IMR-90 (cell line): ENCODE measurements around the gene SSH2. TPM values are rescaled to one million over a fixed set of nuclear protein-coding genes. Genes with fewer than 3 reads are reported as not detected.
A peak's percentile ranks its signal among the peaks of the same experiment; 100 is the strongest.

Experiments used
- ATAC-seq: fragments of 200-7000 bp; cut with Tn5 transposase; 2 replicates; pipeline ENCODE4 v1.9.1; 2020; ENCODE audit warnings: low read depth, mild to moderate bottlenecking, moderate library complexity
- BruUV-seq: library from RNA; stranded (reverse); fragments of 400-500 nt; replicated peaks from 2 replicates; lab custom pipeline; 2021; lab: Mats Ljungman, UMichigan
- CTCF ChIA-PET: fragments of 300-600 bp; formaldehyde crosslinking; extraction: SDS; loops from one replicate; lab custom pipeline; 2021; ENCODE audit warnings: antibody characterized with exemption; lab: Yijun Ruan, JAX
- POLR2A ChIA-PET: fragments of 300-600 bp; sonication (Branson Sonifier 250); formaldehyde crosslinking; loops from one replicate; lab custom pipeline; 2022; ENCODE audit warnings: antibody characterized with exemption; ENCODE audit not compliant: unreplicated experiment; lab: Charles Lee
- DNase-seq: peaks from one replicate; pipeline ENCODE4 v3.0.0; 2013
- H2AFZ ChIP-seq: replicated peaks from 2 replicates; pipeline ENCODE3; 2013; ENCODE audit warnings: low read length, mild to moderate bottlenecking; ENCODE audit not compliant: poor library complexity
- H2AK5ac ChIP-seq: 2 replicates; pipeline ENCODE4 v1.6.1; 2013; ENCODE audit warnings: low read depth, low read length, inconsistent platforms
- H2AK9ac ChIP-seq: replicated peaks from 2 replicates; pipeline ENCODE3; 2013; ENCODE audit warnings: mild to moderate bottlenecking, low read depth, low read length, moderate library complexity; ENCODE audit not compliant: poor library complexity
- H2BK120ac ChIP-seq: 2 replicates; pipeline ENCODE4 v1.6.1; 2013; ENCODE audit warnings: low read depth, low read length, inconsistent platforms
- H2BK15ac ChIP-seq: 3 replicates; pipeline ENCODE4 v1.6.1; 2013; ENCODE audit warnings: low read depth, low read length, inconsistent platforms
- H2BK20ac ChIP-seq: 2 replicates; pipeline ENCODE4 v1.6.1; 2013; ENCODE audit warnings: low read depth, mild to moderate bottlenecking, inconsistent platforms, low read length, moderate library complexity
- H2BK5ac ChIP-seq: 2 replicates; pipeline ENCODE4 v1.6.1; 2013; ENCODE audit warnings: mild to moderate bottlenecking, low read depth, low read length, inconsistent platforms; ENCODE audit not compliant: poor library complexity, severe bottlenecking
- H3K14ac ChIP-seq: replicated peaks from 2 replicates; pipeline ENCODE4 v1.6.1; 2013; ENCODE audit warnings: low read depth, low read length, inconsistent platforms
- H3K18ac ChIP-seq: 2 replicates; pipeline ENCODE4 v1.6.1; 2013; ENCODE audit warnings: low read depth, low read length, control low read depth
- H3K23ac ChIP-seq: 2 replicates; pipeline ENCODE4 v1.6.1; 2013; ENCODE audit warnings: low read depth, low read length, inconsistent platforms
- H3K27ac ChIP-seq: 2 replicates; pipeline ENCODE4 v1.5.1; 2013; ENCODE audit warnings: mild to moderate bottlenecking, control low read depth, low read length; ENCODE audit not compliant: insufficient read depth
- H3K27me3 ChIP-seq: 2 replicates; pipeline ENCODE4 v1.6.1; 2013; ENCODE audit warnings: low read length; ENCODE audit not compliant: control insufficient read depth, insufficient read depth
- H3K36me3 ChIP-seq: 2 replicates; pipeline ENCODE4 v1.6.1; 2013; ENCODE audit warnings: low read length, mixed read lengths; ENCODE audit not compliant: control insufficient read depth, insufficient read depth
- H3K4ac ChIP-seq: 2 replicates; pipeline ENCODE4 v1.6.1; 2013; ENCODE audit warnings: low read depth, low read length, inconsistent platforms
- H3K4me1 ChIP-seq: 2 replicates; pipeline ENCODE4 v1.6.1; 2013; ENCODE audit warnings: low read length, mixed read lengths; ENCODE audit not compliant: control insufficient read depth, insufficient read depth
- H3K4me2 ChIP-seq: 2 replicates; pipeline ENCODE4 v1.6.1; 2013; ENCODE audit warnings: low read depth, mild to moderate bottlenecking, control low read depth, low read length, moderate library complexity
- H3K4me3 ChIP-seq: 2 replicates; pipeline ENCODE4 v1.5.1; 2013; ENCODE audit warnings: low read depth, mild to moderate bottlenecking, control low read depth, low read length, moderate library complexity; ENCODE audit not compliant: insufficient read depth
- H3K56ac ChIP-seq: 2 replicates; pipeline ENCODE4 v1.6.1; 2013; ENCODE audit warnings: low read length, inconsistent platforms; ENCODE audit not compliant: insufficient read depth; ENCODE audit errors: extremely low read depth
- H3K79me1 ChIP-seq, 2 experiments: 2 replicates each; pipeline ENCODE4 v1.6.1; 2013; ENCODE audit warnings: low read length in 2 of 2, inconsistent platforms in 1 of 2, low read depth in 1 of 2
- H3K9ac ChIP-seq: 2 replicates; pipeline ENCODE4 v1.6.1; 2013; ENCODE audit warnings: low read depth, low read length, control low read depth
- H3K9me1 ChIP-seq: 2 replicates; pipeline ENCODE4 v1.6.1; 2013; ENCODE audit warnings: low read length, inconsistent platforms; ENCODE audit not compliant: insufficient read depth
- H3K9me3 ChIP-seq: 2 replicates; pipeline ENCODE4 v1.6.1; 2013; ENCODE audit warnings: low read length; ENCODE audit not compliant: control insufficient read depth, insufficient read depth
- H4K20me1 ChIP-seq: 2 replicates; pipeline ENCODE4 v1.6.1; 2013; ENCODE audit warnings: low read length, inconsistent platforms; ENCODE audit not compliant: insufficient read depth
- H4K5ac ChIP-seq: 2 replicates; pipeline ENCODE4 v1.6.1; 2013; ENCODE audit warnings: mild to moderate bottlenecking, low read depth, low read length, control low read depth
- H4K8ac ChIP-seq, 2 experiments: 2 replicates each; pipeline ENCODE4 v1.6.1; 2013; ENCODE audit warnings: low read depth in 2 of 2, low read length in 2 of 2, control low read depth in 1 of 2, inconsistent platforms in 1 of 2
- H4K91ac ChIP-seq: 2 replicates; pipeline ENCODE4 v1.6.1; 2013; ENCODE audit warnings: low read depth, low read length, inconsistent platforms; ENCODE audit not compliant: insufficient read depth
- MAFK ChIP-seq: IDR thresholded peaks from 2 replicates; pipeline ENCODE4 v1.6.1; 2012; ENCODE audit warnings: low read depth, low read length, improper control_type of control experiment
- NFE2L2 ChIP-seq: fragments of 150-350 bp; IDR thresholded peaks from 2 replicates; pipeline ENCODE4 v1.6.1; 2016; ENCODE audit warnings: low read depth, mild to moderate bottlenecking, low read length
- RCOR1 ChIP-seq: IDR thresholded peaks from 2 replicates; pipeline ENCODE4 v1.6.1; 2012; ENCODE audit warnings: mild to moderate bottlenecking, low read length, improper control_type of control experiment; ENCODE audit not compliant: insufficient replicate concordance
- SMC3 ChIP-seq: fragments of 150-350 bp; IDR thresholded peaks from 2 replicates; pipeline ENCODE4 v1.6.1; 2016; ENCODE audit warnings: low read depth, mild to moderate bottlenecking, antibody characterized with exemption, low read length, moderate library complexity
- WGBS, 2 experiments: methylation state at CpG; one replicate each; pipeline versions ENCODE4 v1.1.5 to v1.1.7; 2013; ENCODE audit warnings: missing lambda C conversion rate in 2 of 2; ENCODE audit not compliant: insufficient read length in 1 of 2; ENCODE audit errors: extremely low coverage in 2 of 2; 5-methylcytosine and 5-hydroxymethylcytosine counted together
- dilution Hi-C: fragments of 300-500 bp; cut with HindIII; formaldehyde crosslinking; loops from one replicate; pipeline ENCODE4 v1.14.3; 2018; ENCODE audit warnings: low sequenced_read_pairs; ENCODE audit not compliant: unreplicated experiment
- in situ Hi-C: fragments of 300-500 bp; cut with MboI; formaldehyde crosslinking; loops from 3 replicates; pipeline ENCODE4 v1.14.3; 2019; ENCODE audit warnings: low sequenced_read_pairs, inconsistent platforms, mixed read lengths
- intact Hi-C: fragments of 100-400 bp; cut with micrococcal nuclease; formaldehyde crosslinking; loops from 2 replicates; pipeline ENCODE4 v1.10.0; 2022
- polyA plus RNA-seq, 3 experiments: library from polyadenylated mRNA; depleted of rRNA; stranded (reverse); fragments of >200 nt; gene quantifications; 2 replicates each; pipeline ENCODE4 v1.2.3, GENCODE V29; 2012; ENCODE audit warnings: low replicate concordance in 1 of 3
- total RNA-seq: library from RNA; depleted of rRNA; stranded (reverse); fragments of >200 nt; gene quantifications from 2 replicates; pipeline ENCODE4 v1.2.3, GENCODE V29; 2012

The SSH2 gene
- total and polyA plus RNA-seq, 2 of the 4 experiments (the other 2 are of a cell fraction), result 9.3 TPM

GRCh38 chr17:29764748-29765147 lies 165.3 kb downstream of the SSH2 start:
- H3K56ac ChIP-seq, result no peak overlapping the region
- no peak overlapping the region for H4K91ac ChIP-seq
- no peak overlapping the region for H3K14ac ChIP-seq
- no peak overlapping the region for H2AFZ ChIP-seq
- no peak for ATAC-seq
- H2BK5ac ChIP-seq, result no peak overlapping the region
- no peaks in the 10 kb centered on the region for H3K9me3 ChIP-seq
- H3K9ac ChIP-seq, result no peak overlapping the region
- H2BK120ac ChIP-seq, result no peak overlapping the region
- no peaks in the 10 kb centered on the region for H3K36me3 ChIP-seq
- in situ Hi-C loops (no loop called here), dilution Hi-C loops (no loop called here), intact Hi-C loops (loop anchor here (5.0 kb wide), 1 partner anchor 478 kb away; no protein-coding TSS in a partner anchor)
- H3K27me3 ChIP-seq, result no peaks in the 10 kb centered on the region
- H3K4ac ChIP-seq, result no peak overlapping the region
- H2AK5ac ChIP-seq, result no peak overlapping the region
- BruUV-seq, result no TSS peak
- ChIA-PET POLR2A (no interaction called here), CTCF (interaction anchor here (0.6 kb wide), 1 partner anchor 15 kb away, joined by 3 read pairs; no protein-coding TSS in a partner anchor)
- H3K27ac ChIP-seq, result no peak overlapping the region
- no peak for TF ChIP-seq NFE2L2
- TF ChIP-seq RCOR1, result no peak
- TF ChIP-seq SMC3, result no peak
- TF ChIP-seq MAFK, result peak; percentile 25; the same call in 1 of the 2 replicates
- no peak overlapping the region for H4K5ac ChIP-seq
- H2AK9ac ChIP-seq, result no peak overlapping the region
- no peak overlapping the region for H3K4me3 ChIP-seq
- 0 out of 2 replicates have a peak, but pooled peaks cover 6% of the 10 kb centered on the region for H4K20me1 ChIP-seq
- peaks cover 4 to 9% of the 10 kb centered on the region in 2 experiments for H3K79me1 ChIP-seq
- H3K18ac ChIP-seq, result no peak overlapping the region
- no peak overlapping the region for H4K8ac ChIP-seq
- no peak overlapping the region for H2BK20ac ChIP-seq
- no peak overlapping the region for H3K23ac ChIP-seq
- no CpG with 5 or more reads among the region's 1 CpG for WGBS, 2 experiments
- no peaks in the 10 kb centered on the region; the same call in 1 of the 2 replicates for H3K9me1 ChIP-seq
- no peak overlapping the region for H3K4me2 ChIP-seq
- H2BK15ac ChIP-seq, result no peak overlapping the region
- no peak for DNase-seq
- no peaks in the 10 kb centered on the region for H3K4me1 ChIP-seq
